ENCODE results near the gene MYBPC3.

Gene MYBPC3

DNA sequence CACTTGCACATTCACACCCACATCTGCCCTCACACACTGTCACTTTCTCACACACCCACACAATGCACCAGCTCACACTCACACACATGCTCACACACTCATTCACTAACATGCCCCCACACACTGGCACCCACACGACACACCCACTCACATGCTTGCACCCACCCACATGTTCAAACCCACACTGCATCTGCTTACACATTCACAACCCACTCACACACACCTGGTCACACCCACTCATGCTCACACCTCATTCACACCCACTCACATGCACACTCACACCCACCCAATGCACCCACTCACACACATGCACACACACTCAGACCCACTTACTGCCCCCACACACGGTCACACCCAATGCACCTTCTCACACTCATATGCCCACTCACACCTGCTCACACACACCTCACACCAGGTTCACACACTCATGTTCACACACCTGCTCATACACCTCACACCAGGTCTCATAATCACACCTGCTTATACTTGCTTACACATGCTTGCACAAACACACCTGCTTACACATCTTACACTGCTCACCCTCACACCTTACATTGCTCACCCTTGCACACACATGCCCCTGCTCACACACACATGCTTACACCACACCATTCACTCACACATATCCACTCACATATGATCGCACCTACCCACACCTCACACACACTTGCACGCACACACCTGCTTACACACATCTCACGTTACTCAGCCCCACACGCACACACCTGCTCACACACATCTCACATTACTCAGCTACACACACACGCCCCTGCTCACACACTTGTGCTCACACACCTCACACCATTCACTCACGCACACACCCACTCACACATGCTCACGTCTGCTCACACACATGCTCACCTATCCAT is 3.9 kb upstream of the MYBPC3 start:
- TF ChIP-seq, protein P1, sequence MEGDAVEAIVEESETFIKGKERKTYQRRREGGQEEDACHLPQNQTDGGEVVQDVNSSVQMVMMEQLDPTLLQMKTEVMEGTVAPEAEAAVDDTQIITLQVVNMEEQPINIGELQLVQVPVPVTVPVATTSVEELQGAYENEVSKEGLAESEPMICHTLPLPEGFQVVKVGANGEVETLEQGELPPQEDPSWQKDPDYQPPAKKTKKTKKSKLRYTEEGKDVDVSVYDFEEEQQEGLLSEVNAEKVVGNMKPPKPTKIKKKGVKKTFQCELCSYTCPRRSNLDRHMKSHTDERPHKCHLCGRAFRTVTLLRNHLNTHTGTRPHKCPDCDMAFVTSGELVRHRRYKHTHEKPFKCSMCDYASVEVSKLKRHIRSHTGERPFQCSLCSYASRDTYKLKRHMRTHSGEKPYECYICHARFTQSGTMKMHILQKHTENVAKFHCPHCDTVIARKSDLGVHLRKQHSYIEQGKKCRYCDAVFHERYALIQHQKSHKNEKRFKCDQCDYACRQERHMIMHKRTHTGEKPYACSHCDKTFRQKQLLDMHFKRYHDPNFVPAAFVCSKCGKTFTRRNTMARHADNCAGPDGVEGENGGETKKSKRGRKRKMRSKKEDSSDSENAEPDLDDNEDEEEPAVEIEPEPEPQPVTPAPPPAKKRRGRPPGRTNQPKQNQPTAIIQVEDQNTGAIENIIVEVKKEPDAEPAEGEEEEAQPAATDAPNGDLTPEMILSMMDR (IDR thresholded peaks at IDR 0.05; ENCODE audit: borderline replicate concordance, control extremely low read depth, extremely low read depth, insufficient read depth, missing control alignments): no peak
- DNase-seq (ENCODE audit: low spot score): no peak
- in situ Hi-C loops (cut with MboI; ENCODE audit: low sequenced_read_pairs, unreplicated experiment): no loop called here

DNA sequence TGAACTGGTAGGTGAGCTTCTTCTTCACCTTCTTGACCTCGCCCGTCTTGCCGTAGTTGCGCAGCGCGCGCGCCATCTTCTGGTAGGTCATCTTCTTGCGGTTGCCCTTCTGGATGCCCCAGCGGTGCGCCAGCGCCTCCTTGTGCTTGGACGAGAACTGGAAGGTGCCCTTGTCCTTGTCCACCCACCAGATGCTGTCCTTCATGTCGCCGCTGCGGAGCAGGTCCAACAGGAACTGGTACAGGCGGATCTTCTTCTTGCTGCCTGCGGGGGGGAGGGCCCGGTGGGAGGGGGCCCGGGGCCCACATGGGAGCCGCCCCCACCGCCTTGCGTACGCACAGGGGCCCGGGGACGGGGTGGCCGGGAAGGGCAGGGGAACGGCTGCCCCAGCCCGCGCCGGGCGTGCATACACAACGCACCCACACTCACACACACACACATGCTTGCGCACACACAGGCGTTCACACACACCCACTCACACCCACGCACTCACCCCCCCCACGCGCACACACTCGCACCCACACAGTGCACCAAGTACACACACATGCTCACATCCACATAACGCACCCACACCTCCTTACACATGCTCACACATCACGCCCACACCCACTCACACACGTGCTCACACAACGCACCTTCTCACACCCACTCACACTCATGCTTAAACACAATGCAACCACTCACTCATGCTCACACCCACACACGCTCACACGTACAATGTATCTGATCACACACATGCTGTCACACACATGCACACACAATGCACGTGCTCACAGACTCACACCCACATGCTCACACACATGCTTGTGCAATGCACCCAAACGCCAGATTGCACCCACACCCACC is 3.0 kb upstream of the MYBPC3 start:
- no peak for DNase-seq (ENCODE audit: low spot score)
- in situ Hi-C loops (cut with MboI; ENCODE audit: low sequenced_read_pairs, unreplicated experiment): no loop called here
- TF ChIP-seq, protein P1 (IDR thresholded peaks at IDR 0.05; ENCODE audit: borderline replicate concordance, control extremely low read depth, extremely low read depth, insufficient read depth, missing control alignments): no peak

DNA sequence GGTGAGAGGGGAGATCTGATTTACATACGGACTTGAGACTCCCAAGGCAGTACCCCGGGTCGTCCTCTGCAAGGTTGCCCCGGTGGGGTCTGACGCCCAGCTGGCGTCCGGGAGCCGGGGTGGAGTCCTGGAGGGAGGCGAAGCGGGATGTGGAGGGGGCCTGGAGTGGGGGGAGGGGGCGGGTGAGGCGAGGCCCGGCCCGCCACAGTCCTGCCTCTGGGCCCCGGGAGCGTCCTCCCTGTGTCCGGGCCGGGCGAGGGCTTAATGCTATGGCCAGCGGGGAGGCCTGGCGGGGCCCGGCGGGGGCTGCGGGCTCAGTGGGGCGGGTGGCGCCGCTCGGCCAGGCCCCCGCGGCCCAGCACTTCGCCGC is 2.4 kb upstream of the MYBPC3 start:
- no peak for DNase-seq (ENCODE audit: low spot score)
- TF ChIP-seq, protein P1 (IDR thresholded peaks at IDR 0.05; ENCODE audit: borderline replicate concordance, control extremely low read depth, extremely low read depth, insufficient read depth, missing control alignments): no peak
- in situ Hi-C loops (cut with MboI; ENCODE audit: low sequenced_read_pairs, unreplicated experiment): no loop called here

DNA sequence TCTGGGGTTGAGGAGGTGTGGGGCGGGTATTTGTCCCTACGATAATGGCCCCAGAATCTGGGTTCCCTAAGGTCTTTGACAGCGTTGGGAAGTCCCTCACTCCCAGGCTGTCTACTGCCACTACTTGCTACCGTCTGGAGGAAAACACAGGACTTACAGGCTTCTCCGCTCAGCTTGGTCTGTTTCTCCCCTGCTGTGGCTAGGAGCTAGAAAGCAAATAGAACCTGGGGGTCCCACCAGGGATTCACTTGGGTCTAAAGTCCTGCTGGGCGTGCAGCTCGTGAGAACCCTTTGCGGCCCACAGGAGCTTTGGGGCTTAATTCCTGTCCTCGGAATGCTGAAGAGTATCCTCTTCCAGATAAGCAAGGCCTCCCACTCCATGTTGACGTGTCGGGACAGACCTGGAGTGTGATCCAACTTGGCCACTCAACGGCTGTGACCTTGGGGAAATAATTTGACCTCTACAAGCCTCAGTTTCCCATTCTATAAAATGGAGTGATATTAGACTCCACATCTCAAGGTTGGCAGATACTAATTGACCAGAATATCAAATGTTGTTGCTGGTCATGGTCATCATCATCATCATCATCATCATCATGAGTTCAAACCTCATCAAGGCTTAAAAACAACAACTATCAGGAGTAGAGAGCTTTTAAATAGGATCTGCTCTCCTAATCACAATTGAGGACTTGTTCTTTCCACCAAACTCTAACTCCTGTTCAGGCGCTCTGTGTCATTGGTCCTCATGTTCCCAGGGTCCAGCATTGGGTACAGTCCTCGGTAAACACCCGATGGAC is 1.7 kb upstream of the MYBPC3 start:
- in situ Hi-C loops (cut with MboI; ENCODE audit: low sequenced_read_pairs, unreplicated experiment): no loop called here
- TF ChIP-seq, protein P1 (IDR thresholded peaks at IDR 0.05; ENCODE audit: borderline replicate concordance, control extremely low read depth, extremely low read depth, insufficient read depth, missing control alignments): no peak

DNA sequence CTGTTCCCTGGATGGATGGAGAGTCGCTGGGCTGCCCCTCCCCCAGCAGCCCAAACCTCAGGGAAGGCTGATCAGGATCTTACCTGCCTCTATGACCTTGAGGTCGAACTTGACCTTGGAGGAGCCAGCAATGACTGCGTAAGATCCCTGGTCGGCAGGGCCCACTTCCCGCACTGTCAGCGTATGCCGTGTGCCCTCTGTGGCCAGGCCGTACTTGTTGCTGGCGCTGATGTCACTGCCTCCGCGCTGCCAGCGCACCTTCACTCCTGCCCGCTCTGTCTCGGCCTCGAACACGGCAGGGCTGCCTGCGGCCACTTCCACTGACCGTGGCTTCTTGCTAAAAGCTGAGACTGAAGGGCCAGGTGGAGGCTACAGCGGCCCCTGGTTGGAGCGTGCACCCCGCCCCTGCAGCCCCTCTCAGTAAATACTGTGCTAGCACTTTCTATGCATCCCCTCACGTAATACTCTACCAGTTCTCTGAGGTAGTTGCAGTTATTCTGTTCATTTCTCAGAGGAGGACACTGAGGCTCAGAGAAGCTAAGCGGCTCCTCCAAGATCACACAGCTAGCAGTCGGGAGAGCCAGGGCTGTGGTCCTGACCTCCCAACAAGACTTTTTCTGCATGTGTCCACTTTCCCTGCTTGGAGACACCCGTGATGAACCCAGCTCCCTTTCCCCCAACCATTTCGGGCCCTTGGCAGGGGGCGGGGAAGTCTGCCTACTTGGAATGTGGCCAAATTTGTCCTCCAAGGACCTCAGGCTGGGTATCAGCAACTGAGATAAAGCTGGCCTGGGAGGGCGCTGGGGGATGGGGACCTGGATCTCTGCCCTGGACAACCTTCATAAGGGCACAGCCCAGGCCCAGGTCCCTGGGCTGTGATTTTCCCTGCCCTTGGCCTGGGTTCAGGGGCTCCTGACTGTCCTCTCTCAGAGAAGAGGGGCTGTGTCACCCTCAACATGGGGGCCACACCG is 1.1 kb downstream of the MYBPC3 start:
- TF ChIP-seq, protein P1 (IDR thresholded peaks at IDR 0.05; ENCODE audit: borderline replicate concordance, control extremely low read depth, extremely low read depth, insufficient read depth, missing control alignments): no peak
- in situ Hi-C loops (cut with MboI; ENCODE audit: low sequenced_read_pairs, unreplicated experiment): no loop called here

More for the DNA sequence above, 1.7 kb upstream of the MYBPC3 start:
- no peak for DNase-seq (ENCODE audit: low spot score)

More for the DNA sequence above, 1.1 kb downstream of the MYBPC3 start:
- DNase-seq (ENCODE audit: low spot score): no peak
